Thyroid gland (tissue), 4 donors: ENCODE measurements around the gene SLC17A2. TPM values are rescaled to one million over a fixed set of nuclear protein-coding genes. Genes with fewer than 3 reads are reported as not detected.

Experiments
- DNase-seq, 2 donors: peaks; one replicate each; pipeline ENCODE4 v3.0.0-alpha.2; 2019
- H3K27ac ChIP-seq, 3 donors: fragments of 200-600 bp; sonication (generic); 1 replicate in 2 of 3; 2 replicates in 1 of 3; pipeline ENCODE4 v1.5.1; 2016 to 2019; ENCODE audit warnings: mild to moderate bottlenecking in 1 of 3, moderate library complexity in 1 of 3
- H3K27me3 ChIP-seq: fragments of 200-600 bp; sonication (generic); one replicate; pipeline ENCODE4 v1.5.1; 2019
- H3K36me3 ChIP-seq, 2 donors: fragments of 200-600 bp; sonication (generic); one replicate each; pipeline ENCODE4 v1.5.1; 2016 to 2019
- H3K4me1 ChIP-seq, 2 donors: fragments of 200-600 bp; sonication (generic); one replicate each; pipeline ENCODE4 v1.5.1; 2017 to 2019
- H3K4me3 ChIP-seq, 3 donors: fragments of 200-600 bp; sonication (generic); replicated peaks in 1 of 3; 1 replicate in 2 of 3; 2 replicates in 1 of 3; pipeline ENCODE4 v1.5.1; 2016; ENCODE audit warnings: mild to moderate bottlenecking in 1 of 3
- H3K9me3 ChIP-seq: fragments of 200-600 bp; sonication (generic); one replicate; pipeline ENCODE4 v1.5.1; 2017
- CTCF ChIP-seq, 6 experiments: fragments of 200-600 bp in 3 of 6; fragments of 450-650 bp in 3 of 6; sonication (generic) in 3 of 6; IDR thresholded peaks; one replicate each; pipeline ENCODE4 v1.5.1; 2016 to 2019; ENCODE audit warnings: antibody characterized with exemption in 6 of 6, mild to moderate bottlenecking in 2 of 6, inconsistent platforms in 1 of 6, moderate library complexity in 1 of 6
- POLR2A ChIP-seq, 2 donors: fragments of 450-650 bp; IDR thresholded peaks; one replicate each; pipeline ENCODE4 v1.6.1; 2017; ENCODE audit warnings: antibody characterized with exemption in 2 of 2, mild to moderate bottlenecking in 2 of 2, moderate library complexity in 1 of 2
- WGBS, 2 donors: methylation state at CpG; one replicate each; pipeline ENCODE4 v1.1.5; 2017; 5-methylcytosine and 5-hydroxymethylcytosine counted together
- intact Hi-C: fragments of 100-400 bp; cut with DNase I; formaldehyde crosslinking; loops from one replicate; pipeline ENCODE4 v1.15.1; 2023
- total RNA-seq, 4 donors: library from RNA; depleted of rRNA; stranded (reverse); fragments of >200 nt; gene quantifications; one replicate each; pipeline ENCODE4 v1.2.3, GENCODE V29; 2016

The SLC17A2 gene
- total RNA-seq, 4 donors from 2014 or later = not detected

GRCh38 chr6:25913741-25914140 lies 16.8 kb downstream of the SLC17A2 start:
- H3K9me3 ChIP-seq = no peaks in the 10 kb centered on the region
- H3K4me3 ChIP-seq = no peak overlapping the region
- no peaks in the 10 kb centered on the region for H3K27me3 ChIP-seq
- intact Hi-C loops = no loop called here
- no peaks in the 10 kb centered on the region for H3K36me3 ChIP-seq
- no peaks in the 10 kb centered on the region for H3K4me1 ChIP-seq
- no peak overlapping the region for H3K27ac ChIP-seq
- TF ChIP-seq POLR2A (IDR thresholded peaks at IDR 0.05) = no peak
- TF ChIP-seq CTCF (IDR thresholded peaks at IDR 0.05) = no peak
- WGBS, 2 donors = 82 to 91% methylated on average over 3 of the region's 3 CpGs
- DNase-seq = no peak

- Histone ChIP-seq H3K27ac (no peak overlapping the region), H3K27me3 (no peaks in the 10 kb centered on the region), H3K4me1 (no peaks in the 10 kb centered on the region), H3K36me3 (no peaks in the 10 kb centered on the region), H3K4me3 (no peak overlapping the region), H3K9me3 (no peaks in the 10 kb centered on the region)
- DNase-seq = no peak
- intact Hi-C loops = no loop called here
- TF ChIP-seq CTCF (IDR thresholded peaks at IDR 0.05) = no peak
- no peak for TF ChIP-seq POLR2A (IDR thresholded peaks at IDR 0.05)
- 81 to 91% methylated on average over 4 of the region's 4 CpGs for WGBS, 2 donors
Observed at GRCh38 chr6:25911351-25911750, 19.1 kb downstream of the SLC17A2 start.

GRCh38 chr6:25907475-25908014 lies 22.9 kb downstream of the SLC17A2 start:
- Histone ChIP-seq H3K27me3 (no peaks in the 10 kb centered on the region), H3K4me1 (no peaks in the 10 kb centered on the region), H3K27ac (no peak overlapping the region), H3K9me3 (no peaks in the 10 kb centered on the region), H3K4me3 (no peak overlapping the region), H3K36me3 (no peaks in the 10 kb centered on the region)
- WGBS, 2 donors = 65 to 73% methylated on average over 1 of the region's 1 CpG
- DNase-seq = no peak
- no peak for TF ChIP-seq POLR2A (IDR thresholded peaks at IDR 0.05)
- TF ChIP-seq CTCF (IDR thresholded peaks at IDR 0.05) = no peak
- intact Hi-C loops = no loop called here

GRCh38 chr6:25903467-25904099 lies 26.9 kb downstream of the SLC17A2 start:
- no peak for TF ChIP-seq POLR2A (IDR thresholded peaks at IDR 0.05)
- no peak for TF ChIP-seq CTCF (IDR thresholded peaks at IDR 0.05)
- H3K9me3 ChIP-seq = no peaks in the 10 kb centered on the region

GRCh38 chr6:25902071-25902470 lies 28.4 kb downstream of the SLC17A2 start:
- WGBS, 2 donors = 90 to 100% methylated on average over 1 of the region's 1 CpG

More at GRCh38 chr6:25903467-25904099, 26.9 kb downstream of the SLC17A2 start:
- H3K36me3 ChIP-seq = no peaks in the 10 kb centered on the region
- intact Hi-C loops = no loop called here
- WGBS, 2 donors = 91 to 94% methylated on average over 4 of the region's 4 CpGs
- no peaks in the 10 kb centered on the region for H3K27me3 ChIP-seq
- no peak overlapping the region for H3K4me3 ChIP-seq
- no peak overlapping the region for H3K27ac ChIP-seq
- no peak for DNase-seq
- no peaks in the 10 kb centered on the region for H3K4me1 ChIP-seq

More at GRCh38 chr6:25902071-25902470, 28.4 kb downstream of the SLC17A2 start:
- no peak overlapping the region for H3K4me3 ChIP-seq
- no peaks in the 10 kb centered on the region for H3K4me1 ChIP-seq
- intact Hi-C loops = no loop called here
- TF ChIP-seq POLR2A (IDR thresholded peaks at IDR 0.05) (no peak), CTCF (IDR thresholded peaks at IDR 0.05) (no peak)
- no peaks in the 10 kb centered on the region for H3K27me3 ChIP-seq
- no peak for DNase-seq
- H3K9me3 ChIP-seq = no peaks in the 10 kb centered on the region
- no peaks in the 10 kb centered on the region for H3K36me3 ChIP-seq
- no peak overlapping the region for H3K27ac ChIP-seq
